Measurements from ENCODE around the gene KCNIP3.
A peak's percentile ranks its signal among the peaks of the same experiment; 100 is the strongest.
"Not testable (repeated sequence)": the region's sequence is repeated elsewhere in the genome, so short reads cannot be mapped to it uniquely, and the experiment has no call there.

KCNIP3 gene

DNA sequence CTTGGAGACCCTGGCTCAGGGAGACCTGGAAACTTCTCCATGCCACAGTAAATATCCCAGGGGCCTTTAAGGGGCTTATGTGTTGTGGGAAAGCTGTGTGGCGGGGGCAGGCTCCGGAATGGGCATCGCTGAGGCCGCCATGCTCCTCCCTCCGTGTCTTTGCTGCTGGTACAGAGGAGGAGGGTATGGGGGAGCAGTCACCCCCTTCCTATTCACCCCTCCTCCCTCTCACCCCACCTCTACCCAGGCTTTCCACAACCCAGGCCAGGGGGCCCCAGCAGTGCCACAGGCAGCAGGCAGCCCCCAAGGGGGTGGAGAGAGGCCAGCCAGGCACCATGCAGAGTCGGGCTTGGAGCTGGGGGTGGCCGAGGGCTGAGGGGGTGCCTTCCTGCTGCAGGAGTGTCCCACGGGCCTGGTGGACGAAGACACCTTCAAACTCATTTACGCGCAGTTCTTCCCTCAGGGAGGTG lies 77.3 kb downstream of the KCNIP3 start:
- peak; percentile 32 for DNase-seq

DNA sequence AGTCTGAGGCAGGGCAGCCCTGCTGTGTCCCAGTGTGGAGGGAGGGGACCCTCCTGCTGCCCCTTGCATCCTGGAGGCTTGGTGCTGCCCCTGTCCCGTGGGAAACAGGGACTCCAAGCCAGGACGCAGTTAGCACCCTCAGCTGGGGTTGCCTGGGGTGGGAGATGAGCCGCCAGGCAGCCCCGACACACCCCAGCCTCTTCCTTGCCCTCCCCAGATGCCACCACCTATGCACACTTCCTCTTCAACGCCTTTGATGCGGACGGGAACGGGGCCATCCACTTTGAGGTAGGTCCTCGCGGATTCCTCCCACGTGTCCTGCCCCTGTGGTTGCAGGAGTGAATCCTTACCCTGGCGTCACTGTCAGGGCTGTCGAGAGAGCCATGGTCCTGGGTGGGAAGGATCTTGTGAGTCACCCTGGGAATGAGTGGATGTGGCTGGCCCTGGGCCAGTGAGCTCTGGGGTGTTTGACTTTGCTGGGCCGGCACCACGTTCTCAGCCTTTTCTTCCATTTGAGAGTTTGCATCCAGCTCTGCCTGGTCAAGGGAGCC lies 77.8 kb downstream of the KCNIP3 start:
- peak; percentile 47 for DNase-seq

DNA sequence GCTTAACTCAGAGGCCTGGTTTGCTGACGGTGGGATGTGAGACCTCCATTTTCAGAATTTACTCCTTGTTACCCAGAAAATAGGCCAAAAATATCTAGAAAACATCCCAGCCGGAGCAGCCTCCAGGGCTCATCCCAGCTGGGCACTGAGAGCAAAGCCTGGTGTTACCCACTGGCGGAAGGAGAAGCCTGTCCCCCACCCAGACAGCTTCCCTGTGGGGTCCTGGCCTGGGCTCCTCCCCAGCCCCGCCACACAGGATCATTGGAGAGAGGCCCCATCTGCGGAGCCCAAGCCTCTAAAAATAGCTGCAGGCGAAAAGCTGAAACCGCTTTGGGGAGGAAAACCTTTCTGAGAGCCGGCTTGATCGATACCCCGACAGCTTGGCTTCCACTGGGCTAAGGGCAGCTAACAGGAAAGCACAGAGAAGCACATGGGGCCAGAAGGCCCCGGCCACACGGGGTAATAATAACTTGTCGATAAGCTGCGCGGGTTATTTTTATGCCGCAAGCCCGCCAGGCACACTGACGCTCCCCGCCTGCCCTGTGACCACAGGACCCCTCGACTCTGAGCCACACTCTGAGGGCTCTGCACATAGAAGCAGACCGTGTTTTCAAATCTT lies 78.5 kb downstream of the KCNIP3 start:
- peak; percentile 34 for DNase-seq

DNA sequence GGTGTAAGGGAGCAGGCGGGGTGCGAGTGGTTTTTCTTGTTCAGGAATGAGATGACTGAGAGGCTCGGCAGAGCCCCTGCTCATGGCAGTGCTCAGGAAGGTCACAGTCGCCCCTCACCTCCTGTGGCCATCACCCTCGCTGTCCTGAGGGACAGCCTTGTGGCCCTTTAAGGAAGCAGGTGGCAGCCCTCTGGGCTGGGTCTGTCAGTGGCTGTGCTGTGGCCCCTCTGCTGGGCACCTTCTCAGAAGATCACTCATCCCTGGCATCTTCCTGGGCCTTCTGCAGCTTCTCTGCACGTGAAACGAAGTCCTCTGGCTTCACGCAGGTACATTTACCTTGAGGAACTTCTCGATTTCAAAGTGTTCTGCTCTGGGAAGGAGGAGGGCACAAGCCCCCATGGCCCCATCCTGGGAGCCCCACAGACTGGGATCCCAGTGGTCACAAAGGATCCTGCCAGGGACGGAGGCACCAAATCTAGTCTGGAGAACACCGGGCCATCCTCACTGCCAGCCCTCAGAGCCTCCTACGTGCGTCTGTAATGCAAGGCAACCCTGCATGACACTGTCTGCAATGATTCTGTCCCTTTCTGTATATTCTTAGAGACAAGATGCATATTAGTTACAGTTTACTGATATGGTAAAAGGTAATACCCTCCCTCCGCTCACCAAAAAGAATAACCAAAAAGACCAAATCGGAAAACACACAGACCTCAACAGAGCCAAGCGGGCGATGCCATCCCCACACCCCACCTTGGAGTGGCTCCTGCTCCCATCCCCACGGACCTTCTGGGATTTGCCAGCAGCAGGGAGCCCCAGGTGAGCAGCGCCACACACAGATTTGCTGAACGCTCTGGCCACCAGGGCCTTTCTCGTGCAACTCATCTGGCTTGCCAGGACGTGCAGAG lies 79.4 kb downstream of the KCNIP3 start:
- peak; percentile 34 for DNase-seq

DNA sequence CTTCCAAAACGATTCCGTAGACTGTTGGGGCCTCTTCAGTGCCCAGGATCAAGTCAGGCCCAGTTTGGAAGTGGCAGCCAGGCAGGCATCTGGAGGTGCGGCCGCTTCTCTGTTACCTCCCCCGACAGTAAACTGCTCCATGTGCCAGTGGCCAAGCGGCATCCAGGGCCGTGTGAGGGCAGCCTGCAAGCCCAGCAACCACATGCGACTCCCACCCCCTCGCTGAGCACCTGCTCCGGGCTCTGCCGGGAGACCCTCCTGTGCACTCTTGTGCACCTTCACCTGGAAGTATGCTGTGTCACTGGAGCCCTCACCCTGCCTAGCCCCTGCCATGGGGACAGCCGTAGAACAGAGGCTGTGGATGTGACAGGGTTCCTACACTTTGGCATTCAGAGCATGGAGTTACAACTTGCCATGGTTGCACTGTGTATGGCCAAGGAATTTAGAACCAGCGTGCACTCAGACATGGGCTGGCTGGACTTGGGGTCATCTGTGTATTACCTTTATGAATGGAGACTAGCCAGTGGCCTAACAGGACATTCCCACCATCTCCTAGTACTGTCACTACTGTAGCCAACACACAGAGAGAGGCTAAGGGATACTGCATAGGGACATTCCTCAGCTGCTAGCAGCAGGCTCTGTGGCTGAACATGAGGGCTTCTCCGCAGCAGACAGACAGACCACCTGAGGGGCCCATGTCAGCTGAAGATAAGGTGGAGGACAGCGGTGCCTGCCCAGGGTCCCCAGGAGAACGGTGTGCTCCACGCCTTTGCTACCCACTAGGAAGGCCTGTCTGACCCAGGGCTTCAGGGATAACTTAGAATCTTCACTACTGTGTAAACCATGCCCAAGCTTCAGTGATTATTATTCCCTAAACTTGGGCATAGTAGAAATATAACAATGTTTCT lies 80.3 kb downstream of the KCNIP3 start:
- DNase-seq: peak; percentile 43

DNA sequence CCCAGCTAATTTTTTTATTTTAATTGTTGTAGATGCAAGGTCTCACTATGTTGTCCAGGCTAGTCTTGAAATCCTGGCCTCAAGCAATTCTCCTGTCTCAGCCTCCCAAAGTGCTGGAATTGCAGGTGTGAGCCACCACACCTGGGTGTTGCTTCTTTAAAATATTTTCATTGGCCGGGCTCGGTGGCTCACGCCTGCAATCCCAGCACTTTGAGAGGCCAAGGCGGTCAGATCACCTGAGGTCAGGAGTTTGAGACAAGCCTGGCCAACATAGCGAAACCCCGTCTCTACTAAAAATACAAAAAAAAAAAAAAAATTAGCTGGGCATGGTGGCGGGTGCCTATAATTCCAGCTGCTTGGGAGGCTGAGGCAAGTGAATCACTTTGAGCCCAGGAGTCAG lies 81.1 kb downstream of the KCNIP3 start:
- not testable (repeated sequence) for DNase-seq

DNA sequence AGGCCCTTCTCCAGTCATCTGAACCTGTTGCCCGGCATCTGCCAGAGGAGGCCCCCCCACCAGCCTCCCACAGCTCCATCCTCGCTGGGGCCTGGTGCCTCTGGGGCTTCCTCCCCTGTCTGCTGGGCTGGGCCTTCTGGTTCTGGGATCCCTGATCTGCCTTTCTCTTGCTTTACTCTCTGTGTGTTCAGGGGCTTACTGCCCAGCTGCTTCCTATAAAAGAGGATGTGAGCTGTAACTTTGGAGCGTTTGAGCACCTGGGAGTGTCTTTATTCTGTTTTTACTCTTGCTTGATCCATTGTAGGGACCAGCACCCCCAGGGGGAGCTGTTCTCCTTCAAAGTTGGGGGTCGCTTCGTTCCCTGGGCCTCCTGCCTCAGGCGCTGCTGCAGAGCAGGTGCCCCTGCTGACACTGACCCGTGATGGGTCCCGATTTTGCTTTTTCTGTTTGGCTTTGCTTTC lies 82.3 kb downstream of the KCNIP3 start:
- DNase-seq: peak; percentile 38

DNA sequence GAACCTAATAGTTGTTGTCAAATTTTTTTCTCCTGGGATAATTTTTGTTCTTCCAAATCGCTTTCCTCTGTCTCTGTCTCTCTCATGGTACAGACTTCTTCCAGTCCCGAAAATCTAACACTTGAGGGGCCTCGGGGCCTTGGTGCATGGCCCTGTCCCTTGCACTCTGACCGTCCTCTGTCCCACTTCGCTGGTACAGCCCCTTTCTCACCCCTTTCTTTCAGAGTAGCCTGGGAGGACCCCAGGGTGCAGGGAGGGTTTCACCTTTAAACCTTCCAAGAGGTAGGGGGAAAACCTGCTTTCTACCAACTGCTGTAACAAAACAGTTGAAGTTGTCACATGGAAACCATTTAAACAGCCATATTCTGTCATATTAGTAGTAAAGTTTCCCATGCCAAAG lies 83.1 kb downstream of the KCNIP3 start:
- DNase-seq: peak; percentile 12

DNA sequence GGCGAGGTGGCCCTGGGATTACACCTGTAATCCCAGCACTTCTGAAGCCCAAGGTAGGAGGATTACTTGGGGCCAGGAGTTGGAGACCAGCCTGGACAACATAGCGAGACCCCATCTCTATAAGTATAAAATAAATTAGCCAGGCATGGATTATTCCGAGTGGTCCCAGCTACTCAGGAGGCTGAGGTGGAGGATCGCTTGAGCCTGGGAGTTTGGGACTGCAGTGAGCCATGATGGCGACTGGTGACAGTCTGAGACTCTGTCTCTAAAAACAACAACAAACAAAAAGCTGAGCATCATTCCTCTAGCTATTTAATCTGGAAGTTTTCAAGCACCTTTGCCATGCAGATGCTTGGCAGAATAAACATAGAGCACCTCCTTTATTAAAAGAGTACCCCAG lies 83.6 kb downstream of the KCNIP3 start:
- no peak for DNase-seq

DNA sequence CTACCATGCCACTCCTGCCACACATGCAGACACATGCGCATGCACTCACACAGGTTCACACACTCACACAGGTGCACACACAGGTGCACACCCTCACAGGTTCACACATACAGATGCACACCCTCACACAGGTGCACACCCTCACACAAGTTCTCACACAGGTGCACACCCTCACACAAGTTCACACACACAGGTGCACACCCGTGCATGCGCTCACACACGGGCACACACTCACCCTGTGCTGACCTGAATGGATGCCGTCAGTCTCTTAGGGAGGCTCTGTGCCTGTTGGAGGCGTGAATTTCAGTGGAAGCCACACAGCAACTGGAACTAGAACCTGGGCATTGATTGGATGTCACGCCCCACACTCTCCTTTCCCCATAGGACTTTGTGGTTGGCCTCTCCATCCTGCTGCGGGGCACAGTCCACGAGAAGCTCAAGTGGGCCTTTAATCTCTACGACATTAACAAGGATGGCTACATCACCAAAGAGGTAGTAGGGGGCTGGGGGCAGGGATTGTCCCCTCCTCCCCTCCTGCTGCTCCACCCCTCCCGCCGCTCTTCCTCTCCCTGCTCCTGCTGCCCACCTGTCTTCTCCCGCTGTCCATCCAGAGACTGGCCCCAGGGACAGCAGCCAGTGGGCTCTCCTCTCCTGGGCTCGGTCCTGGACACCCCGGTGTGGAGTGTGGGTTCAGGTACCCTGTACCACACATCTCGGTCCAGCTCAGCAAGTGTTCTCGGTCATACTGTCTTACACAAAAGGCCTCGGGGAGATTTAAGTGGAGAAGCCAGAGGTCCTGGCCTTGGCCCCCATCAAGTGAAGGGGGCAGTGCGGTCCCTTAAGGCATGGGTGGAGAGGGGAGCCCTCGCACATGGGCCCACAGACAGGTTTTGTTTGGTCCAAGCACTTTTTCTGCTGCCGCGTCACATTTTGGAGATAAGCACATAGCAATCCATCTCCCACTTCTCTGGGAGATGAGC lies 84.4 kb downstream of the KCNIP3 start:
- peak; percentile 45 for DNase-seq

DNA sequence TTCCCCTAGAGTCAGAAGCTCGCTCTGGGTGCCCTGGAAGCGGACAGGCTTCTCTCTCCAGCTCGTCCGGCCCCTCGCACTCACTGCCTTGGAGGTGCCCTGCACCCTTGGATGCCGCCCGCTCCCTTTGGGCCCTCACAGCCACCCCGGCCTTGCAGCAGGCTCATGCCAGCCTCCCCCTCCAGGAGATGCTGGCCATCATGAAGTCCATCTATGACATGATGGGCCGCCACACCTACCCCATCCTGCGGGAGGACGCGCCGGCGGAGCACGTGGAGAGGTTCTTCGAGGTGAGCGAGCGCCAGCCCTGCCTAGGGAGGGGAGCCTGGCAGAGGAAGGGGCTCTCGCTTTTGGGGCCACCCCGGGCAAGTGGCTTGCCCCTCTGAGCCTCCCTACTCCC lies 85.0 kb downstream of the KCNIP3 start:
- DNase-seq: peak; percentile 43

DNA sequence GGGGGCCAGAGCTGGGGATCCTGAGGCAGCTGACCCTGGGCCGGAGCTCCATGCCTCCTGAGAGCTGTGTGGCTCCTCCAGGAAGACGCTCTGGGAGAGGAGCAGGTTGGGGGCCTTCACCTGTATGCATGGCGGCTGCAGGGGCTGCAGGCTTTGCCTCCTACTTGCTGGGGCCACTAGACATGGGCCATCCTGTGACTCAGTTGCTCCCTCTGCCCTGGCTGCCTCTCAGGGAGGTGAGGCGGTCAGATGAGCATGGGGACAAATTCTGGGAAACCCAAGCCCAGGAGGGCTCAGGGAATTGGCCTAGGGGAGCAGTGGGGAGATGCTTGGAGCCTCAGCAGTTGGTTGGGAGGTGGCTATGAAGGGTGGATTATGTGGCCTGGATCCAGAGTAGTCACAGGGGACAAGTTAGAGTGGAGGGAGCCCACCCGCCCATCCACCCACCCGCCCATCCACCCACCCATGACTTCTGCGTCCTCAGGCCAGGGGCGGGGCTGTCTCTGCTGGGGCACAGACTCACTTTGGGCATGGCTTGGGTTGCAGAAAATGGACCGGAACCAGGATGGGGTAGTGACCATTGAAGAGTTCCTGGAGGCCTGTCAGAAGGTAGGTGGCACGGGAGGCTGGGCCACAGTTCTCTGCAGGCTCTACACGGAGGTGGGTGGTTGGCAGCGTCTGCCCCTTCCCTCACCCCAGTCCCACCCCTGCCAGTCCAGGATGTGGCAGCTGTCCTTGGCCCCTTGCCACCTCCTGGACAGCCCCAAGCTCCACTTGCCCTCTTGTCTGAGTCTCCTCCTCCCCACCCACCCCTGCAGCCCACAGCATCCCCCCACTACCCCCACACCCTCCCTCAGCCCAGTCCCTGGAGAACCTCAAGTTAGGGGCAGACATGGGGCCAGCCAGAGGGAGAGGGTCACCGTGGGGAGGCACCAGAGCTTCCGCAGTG lies 85.8 kb downstream of the KCNIP3 start:
- peak; percentile 43 for DNase-seq

DNA sequence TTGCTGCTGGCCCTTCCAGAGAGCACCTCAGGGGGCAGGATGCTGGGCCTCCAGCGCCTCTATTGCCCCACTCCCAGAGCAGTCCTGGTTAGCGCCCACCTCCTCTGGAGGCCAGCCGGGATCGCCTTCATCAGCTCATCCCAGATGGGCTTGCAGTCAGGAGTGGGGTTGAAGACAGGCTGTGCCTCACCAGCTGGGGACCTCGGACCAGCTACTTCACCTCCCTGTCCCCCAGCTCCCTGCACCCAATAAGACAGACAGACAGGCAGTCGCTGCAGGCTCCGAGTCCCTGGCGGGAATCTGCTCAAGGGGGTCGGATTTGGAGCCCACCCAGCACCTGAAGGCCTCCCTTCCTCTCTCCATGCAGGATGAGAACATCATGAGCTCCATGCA lies 86.5 kb downstream of the KCNIP3 start:
- DNase-seq: peak; percentile 35

DNA sequence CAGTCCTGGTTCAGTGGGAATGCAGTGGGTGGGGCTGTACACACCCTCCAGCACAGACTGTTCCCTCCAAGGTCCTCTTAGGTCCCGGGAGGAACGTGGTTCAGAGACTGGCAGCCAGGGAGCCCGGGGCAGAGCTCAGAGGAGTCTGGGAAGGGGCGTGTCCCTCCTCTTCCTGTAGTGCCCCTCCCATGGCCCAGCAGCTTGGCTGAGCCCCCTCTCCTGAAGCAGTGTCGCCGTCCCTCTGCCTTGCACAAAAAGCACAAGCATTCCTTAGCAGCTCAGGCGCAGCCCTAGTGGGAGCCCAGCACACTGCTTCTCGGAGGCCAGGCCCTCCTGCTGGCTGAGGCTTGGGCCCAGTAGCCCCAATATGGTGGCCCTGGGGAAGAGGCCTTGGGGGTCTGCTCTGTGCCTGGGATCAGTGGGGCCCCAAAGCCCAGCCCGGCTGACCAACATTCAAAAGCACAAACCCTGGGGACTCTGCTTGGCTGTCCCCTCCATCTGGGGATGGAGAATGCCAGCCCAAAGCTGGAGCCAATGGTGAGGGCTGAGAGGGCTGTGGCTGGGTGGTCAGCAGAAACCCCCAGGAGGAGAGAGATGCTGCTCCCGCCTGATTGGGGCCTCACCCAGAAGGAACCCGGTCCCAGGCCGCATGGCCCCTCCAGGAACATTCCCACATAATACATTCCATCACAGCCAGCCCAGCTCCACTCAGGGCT lies 87.9 kb downstream of the KCNIP3 start:
- peak; percentile 53 for DNase-seq

DNA sequence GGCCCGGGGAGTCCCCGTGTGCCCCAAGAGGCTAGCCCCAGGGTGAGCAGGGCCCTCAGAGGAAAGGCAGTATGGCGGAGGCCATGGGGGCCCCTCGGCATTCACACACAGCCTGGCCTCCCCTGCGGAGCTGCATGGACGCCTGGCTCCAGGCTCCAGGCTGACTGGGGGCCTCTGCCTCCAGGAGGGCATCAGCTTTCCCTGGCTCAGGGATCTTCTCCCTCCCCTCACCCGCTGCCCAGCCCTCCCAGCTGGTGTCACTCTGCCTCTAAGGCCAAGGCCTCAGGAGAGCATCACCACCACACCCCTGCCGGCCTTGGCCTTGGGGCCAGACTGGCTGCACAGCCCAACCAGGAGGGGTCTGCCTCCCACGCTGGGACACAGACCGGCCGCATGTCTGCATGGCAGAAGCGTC lies 88.4 kb downstream of the KCNIP3 start:
- DNase-seq: peak; percentile 46

DNA sequence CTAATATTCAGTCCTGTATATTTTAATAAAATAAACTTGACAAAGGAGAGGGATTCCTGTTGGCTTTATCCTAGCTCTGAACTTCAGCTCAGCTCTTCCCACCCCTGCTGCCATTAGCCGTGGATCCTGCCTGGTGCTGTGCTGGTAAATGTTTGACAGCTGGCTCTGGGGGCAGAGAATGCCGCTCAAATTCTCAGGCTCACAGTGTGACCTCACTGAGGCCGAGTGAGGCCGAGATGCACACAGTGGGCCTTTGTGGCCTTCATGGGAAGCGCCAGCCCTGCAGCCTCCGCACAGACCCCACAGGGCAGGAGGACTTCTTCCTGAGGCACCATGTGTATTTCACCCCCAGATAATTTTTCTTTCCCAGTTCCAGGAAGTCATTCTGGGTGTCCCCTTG lies 88.9 kb downstream of the KCNIP3 start:
- peak; percentile 17 for DNase-seq

DNA sequence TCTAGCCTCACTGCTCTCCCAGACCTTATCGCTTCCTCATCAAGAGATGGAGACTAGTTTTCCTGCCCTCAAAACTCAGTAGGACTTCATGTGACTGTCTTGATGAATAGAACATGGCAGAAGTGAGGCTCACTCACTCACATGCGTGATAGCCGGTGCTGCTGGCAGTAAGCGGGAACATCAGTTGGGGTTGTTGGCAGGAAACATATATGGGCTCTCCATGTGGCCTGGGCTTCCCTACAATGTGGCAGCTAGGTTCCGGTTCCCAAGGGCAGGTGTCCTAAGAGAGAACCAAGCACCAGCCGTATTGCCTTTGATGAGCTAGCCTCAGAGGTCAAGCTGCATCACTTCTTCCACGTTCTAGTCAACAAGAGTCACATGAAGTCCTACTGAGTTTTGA lies 90.2 kb downstream of the KCNIP3 start:
- DNase-seq: peak; percentile 19

DNA sequence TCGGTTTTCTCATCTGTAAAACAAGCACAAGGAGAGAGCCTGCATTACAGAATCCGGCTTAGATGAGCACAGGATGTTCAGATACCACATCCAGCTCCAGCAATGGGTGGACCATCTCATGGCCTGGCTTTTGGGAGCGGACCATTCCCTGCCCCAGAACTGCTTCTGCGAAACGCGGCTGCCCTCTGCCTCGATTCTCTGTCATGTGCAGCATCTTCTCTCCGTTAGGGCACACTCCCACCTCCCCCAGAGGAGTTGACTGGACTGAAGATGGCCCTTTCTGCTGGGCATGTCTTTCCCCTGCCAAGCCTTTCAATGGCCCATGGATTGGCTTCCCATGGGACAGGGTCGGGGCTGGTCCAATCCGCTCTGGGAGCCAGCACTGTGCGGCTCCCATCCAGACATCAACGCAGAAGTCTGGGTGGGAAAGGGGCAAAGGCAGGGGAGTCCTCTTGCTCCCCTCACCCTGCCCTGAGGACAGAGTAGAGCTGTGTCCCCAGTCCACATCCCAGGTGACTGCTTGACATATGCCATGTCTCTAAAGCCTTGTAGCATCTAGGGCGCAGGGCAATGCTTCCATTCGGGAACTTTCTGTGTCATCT lies 91.0 kb downstream of the KCNIP3 start:
- DNase-seq: peak; percentile 30

DNA sequence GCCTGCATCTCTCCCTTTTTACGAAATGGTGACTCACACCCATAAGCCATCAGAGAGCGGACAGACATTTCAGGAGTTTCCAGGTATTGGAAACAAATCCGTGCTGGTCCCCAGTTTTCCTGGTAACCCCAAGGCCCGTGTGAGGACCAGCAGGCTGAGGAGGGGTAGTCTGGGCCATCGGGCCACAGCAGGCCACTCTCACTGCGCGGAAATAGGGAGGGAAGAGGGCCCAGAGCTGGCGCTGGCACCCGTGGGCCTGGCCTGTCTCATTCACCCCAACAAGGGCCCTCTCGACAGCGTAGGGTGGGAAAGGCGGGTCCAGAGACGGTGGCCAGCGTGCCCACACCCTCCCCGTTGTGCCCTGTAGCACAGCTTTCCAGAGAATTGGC lies 91.7 kb downstream of the KCNIP3 start:
- DNase-seq: no peak
